MM.1S (cell line): Measurements from ENCODE around the gene TMTC3.

Experiments
- DNase-seq: peaks from one replicate; pipeline ENCODE4 v3.0.0-alpha.2; 2015
- H2AFZ ChIP-seq: fragments of 300-600 bp; sonication (generic); 2 replicates; pipeline ENCODE4 v1.6.0; 2016; ENCODE audit warnings: antibody characterized with exemption, low read length
- H3F3A ChIP-seq: fragments of 300-600 bp; sonication (generic); 2 replicates; pipeline ENCODE4 v1.6.1; 2016; ENCODE audit warnings: mild to moderate bottlenecking, antibody characterized with exemption, low read length, moderate library complexity, mixed read lengths; ENCODE audit not compliant: insufficient read depth
- H3K27ac ChIP-seq: fragments of 300-600 bp; sonication (generic); 2 replicates; pipeline ENCODE4 v1.5.1; 2016; ENCODE audit warnings: mild to moderate bottlenecking, low read length
- H3K27me3 ChIP-seq: fragments of 300-600 bp; sonication (generic); replicated peaks from 2 replicates; pipeline ENCODE4 v1.6.0; 2016; ENCODE audit warnings: low read length; ENCODE audit not compliant: insufficient read depth
- H3K36me3 ChIP-seq: fragments of 300-600 bp; sonication (generic); replicated peaks from 2 replicates; pipeline ENCODE4 v1.6.1; 2016; ENCODE audit warnings: mild to moderate bottlenecking, low read length, mixed read lengths; ENCODE audit not compliant: insufficient read depth
- H3K4me1 ChIP-seq: fragments of 300-600 bp; sonication (generic); 2 replicates; pipeline ENCODE4 v1.6.1; 2016; ENCODE audit warnings: low read length, mixed read lengths
- H3K4me2 ChIP-seq: fragments of 300-600 bp; sonication (generic); 2 replicates; pipeline ENCODE4 v1.6.0; 2016; ENCODE audit warnings: low read depth, low read length
- H3K4me3 ChIP-seq: fragments of 300-600 bp; sonication (generic); 2 replicates; pipeline ENCODE4 v1.5.1; 2016; ENCODE audit warnings: low read length, mixed read lengths
- H3K79me2 ChIP-seq: fragments of 300-600 bp; sonication (generic); 2 replicates; pipeline ENCODE4 v1.6.1; 2016; ENCODE audit warnings: mixed run types, low read length, mixed read lengths
- H3K9ac ChIP-seq: fragments of 300-600 bp; sonication (generic); 2 replicates; pipeline ENCODE4 v1.6.1; 2016; ENCODE audit warnings: low read length, mixed read lengths
- H3K9me2 ChIP-seq: fragments of 300-600 bp; sonication (generic); replicated peaks from 2 replicates; pipeline ENCODE4 v1.6.1; 2016; ENCODE audit warnings: mild to moderate bottlenecking, low read length, mixed read lengths; ENCODE audit not compliant: insufficient read depth
- H3K9me3 ChIP-seq: fragments of 300-600 bp; sonication (generic); replicated peaks from 2 replicates; pipeline ENCODE4 v1.6.1; 2016; ENCODE audit warnings: mild to moderate bottlenecking, low read length, mixed read lengths; ENCODE audit not compliant: insufficient read depth
- H4K20me1 ChIP-seq: fragments of 300-600 bp; sonication (generic); 2 replicates; pipeline ENCODE4 v1.6.1; 2016; ENCODE audit warnings: mild to moderate bottlenecking, low read length, moderate library complexity, mixed read lengths; ENCODE audit not compliant: insufficient read depth
- EZH2 ChIP-seq: fragments of 300-600 bp; sonication (generic); optimal IDR thresholded peaks from 2 replicates; pipeline ENCODE3; 2017; ENCODE audit warnings: low read depth, mild to moderate bottlenecking, antibody characterized with exemption, low read length, mixed read lengths
- EZH2phosphoT487 ChIP-seq: fragments of 300-600 bp; sonication (generic); IDR thresholded peaks from 2 replicates; pipeline ENCODE4 v1.6.1; 2018; ENCODE audit warnings: antibody characterized with exemption, low read length
- TF ChIP-seq, protein P1 (sequence below): fragments of 300-600 bp; sonication (generic); IDR thresholded peaks from 2 replicates; pipeline ENCODE4 v1.5.1; 2016; ENCODE audit warnings: antibody characterized with exemption, low read length, mixed read lengths

The TMTC3 gene

GRCh38 chr12:88184196-88184595, 42.1 kb downstream of the TMTC3 start:
- DNase-seq, result no peak
- TF ChIP-seq EZH2phosphoT487 (no peak), EZH2 (no peak)
- TF ChIP-seq, protein P1, sequence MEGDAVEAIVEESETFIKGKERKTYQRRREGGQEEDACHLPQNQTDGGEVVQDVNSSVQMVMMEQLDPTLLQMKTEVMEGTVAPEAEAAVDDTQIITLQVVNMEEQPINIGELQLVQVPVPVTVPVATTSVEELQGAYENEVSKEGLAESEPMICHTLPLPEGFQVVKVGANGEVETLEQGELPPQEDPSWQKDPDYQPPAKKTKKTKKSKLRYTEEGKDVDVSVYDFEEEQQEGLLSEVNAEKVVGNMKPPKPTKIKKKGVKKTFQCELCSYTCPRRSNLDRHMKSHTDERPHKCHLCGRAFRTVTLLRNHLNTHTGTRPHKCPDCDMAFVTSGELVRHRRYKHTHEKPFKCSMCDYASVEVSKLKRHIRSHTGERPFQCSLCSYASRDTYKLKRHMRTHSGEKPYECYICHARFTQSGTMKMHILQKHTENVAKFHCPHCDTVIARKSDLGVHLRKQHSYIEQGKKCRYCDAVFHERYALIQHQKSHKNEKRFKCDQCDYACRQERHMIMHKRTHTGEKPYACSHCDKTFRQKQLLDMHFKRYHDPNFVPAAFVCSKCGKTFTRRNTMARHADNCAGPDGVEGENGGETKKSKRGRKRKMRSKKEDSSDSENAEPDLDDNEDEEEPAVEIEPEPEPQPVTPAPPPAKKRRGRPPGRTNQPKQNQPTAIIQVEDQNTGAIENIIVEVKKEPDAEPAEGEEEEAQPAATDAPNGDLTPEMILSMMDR, result no peak
- no peaks in the 10 kb centered on the region for H3K9me3 ChIP-seq
- H3K36me3 ChIP-seq, result no peaks in the 10 kb centered on the region
- H3K27ac ChIP-seq, result no peak overlapping the region
- H3K27me3 ChIP-seq, result no peaks in the 10 kb centered on the region
- H3K9ac ChIP-seq, result no peak overlapping the region
- H3K4me3 ChIP-seq, result no peak overlapping the region
- no peaks in the 10 kb centered on the region for H3K79me2 ChIP-seq
- H3K9me2 ChIP-seq, result no peaks in the 10 kb centered on the region
- H3K4me2 ChIP-seq, result no peak overlapping the region
- no peak overlapping the region for H2AFZ ChIP-seq
- no peaks in the 10 kb centered on the region for H3F3A ChIP-seq
- no peaks in the 10 kb centered on the region for H3K4me1 ChIP-seq
- H4K20me1 ChIP-seq, result no peaks in the 10 kb centered on the region

GRCh38 chr12:88185279-88185678, 43.2 kb downstream of the TMTC3 start:
- Histone ChIP-seq H3K9ac (no peak overlapping the region), H3K9me3 (no peaks in the 10 kb centered on the region), H3K4me2 (no peak overlapping the region), H3K27me3 (no peaks in the 10 kb centered on the region), H3K4me3 (no peak overlapping the region), H3K27ac (no peak overlapping the region), H3K9me2 (no peaks in the 10 kb centered on the region), H3F3A (no peaks in the 10 kb centered on the region), H4K20me1 (no peaks in the 10 kb centered on the region), H3K36me3 (no peaks in the 10 kb centered on the region), H3K79me2 (no peaks in the 10 kb centered on the region), H3K4me1 (no peaks in the 10 kb centered on the region), H2AFZ (no peak overlapping the region)
- no peak for DNase-seq
- TF ChIP-seq, protein P1, result no peak
- TF ChIP-seq EZH2phosphoT487 (no peak), EZH2 (no peak)

DNA sequence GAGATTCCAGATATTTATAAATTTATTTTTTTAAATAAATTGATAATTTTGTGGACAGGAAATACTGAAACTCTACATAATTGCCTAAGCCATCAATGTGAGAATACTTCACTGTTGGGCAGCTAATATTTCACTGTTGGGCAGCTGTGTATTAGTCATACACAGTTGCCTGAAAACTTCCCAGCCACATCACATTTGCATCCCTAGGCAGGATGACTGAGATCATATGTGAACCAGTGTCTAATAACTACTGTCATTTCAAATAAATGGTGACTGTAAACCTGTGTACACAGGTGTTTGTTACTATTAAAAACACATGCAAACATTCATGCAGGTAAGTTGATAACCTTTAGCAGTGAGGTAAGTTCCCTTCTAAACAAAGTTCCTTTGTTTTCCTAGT, 43.9 kb downstream of the TMTC3 start:
- Histone ChIP-seq H3K9me3 (no peaks in the 10 kb centered on the region), H3K4me2 (no peak overlapping the region), H2AFZ (no peak overlapping the region), H3F3A (no peaks in the 10 kb centered on the region), H3K9me2 (no peaks in the 10 kb centered on the region), H3K9ac (no peak overlapping the region), H3K79me2 (no peaks in the 10 kb centered on the region), H3K4me3 (no peak overlapping the region), H3K27ac (no peak overlapping the region), H3K4me1 (no peaks in the 10 kb centered on the region), H4K20me1 (no peaks in the 10 kb centered on the region), H3K36me3 (no peaks in the 10 kb centered on the region; the same call in 1 of the 2 replicates), H3K27me3 (no peaks in the 10 kb centered on the region)
- TF ChIP-seq EZH2, result no peak
- no peak for DNase-seq

DNA sequence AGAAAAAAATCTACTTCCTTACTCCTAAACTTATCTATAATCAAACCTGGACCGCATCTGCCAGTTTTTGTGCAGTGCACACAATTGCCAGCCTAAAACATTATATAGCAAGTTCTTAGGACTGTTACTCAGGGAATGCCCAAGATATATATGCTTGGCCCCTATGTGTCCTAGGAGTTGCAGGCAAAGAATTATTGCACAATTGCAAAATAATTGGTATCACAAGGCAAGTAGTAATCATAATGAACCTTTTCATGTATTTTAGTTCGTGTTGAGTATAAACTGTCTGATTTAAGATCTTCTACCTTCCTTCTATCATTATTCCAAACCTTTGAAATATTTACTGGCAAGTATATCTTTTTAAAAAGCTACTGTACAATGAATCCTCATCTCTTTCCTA, 45.5 kb downstream of the TMTC3 start:
- H3K9ac ChIP-seq, result no peak overlapping the region
- H3K27ac ChIP-seq, result no peak overlapping the region
- no peak overlapping the region for H3K4me3 ChIP-seq
- H3K27me3 ChIP-seq, result no peaks in the 10 kb centered on the region
- no peaks in the 10 kb centered on the region for H3K4me1 ChIP-seq
- no peak overlapping the region for H3K4me2 ChIP-seq
- no peaks in the 10 kb centered on the region for H3K9me2 ChIP-seq
- DNase-seq, result no peak
- no peak overlapping the region for H2AFZ ChIP-seq
- H3K79me2 ChIP-seq, result no peaks in the 10 kb centered on the region
- H4K20me1 ChIP-seq, result no peaks in the 10 kb centered on the region
- H3F3A ChIP-seq, result no peaks in the 10 kb centered on the region
- TF ChIP-seq EZH2phosphoT487 (no peak), EZH2 (no peak)
- TF ChIP-seq, protein P1, result no peak
- no peaks in the 10 kb centered on the region; the same call in 1 of the 2 replicates for H3K36me3 ChIP-seq
- no peaks in the 10 kb centered on the region for H3K9me3 ChIP-seq
